ENCODE results near the gene DLGAP4.

Gene DLGAP4

GRCh38 chr20:36541768-36542488 is 235.8 kb downstream of the DLGAP4 start:
- Histone ChIP-seq H3K9me3 (ENCODE audit: insufficient read depth, low read length) (no peaks in the 10 kb centered on the region), H2AFZ (ENCODE audit: low read depth, low read length, severe bottlenecking) (no peak overlapping the region)
- TF ChIP-seq CTCF (IDR thresholded peaks at IDR 0.05; ENCODE audit: insufficient read depth, low read length, poor library complexity, severe bottlenecking) (no peak), EZH2phosphoT487 (conservative IDR thresholded peaks at IDR 0.05; ENCODE audit: low read length) (no peak)

DNA sequence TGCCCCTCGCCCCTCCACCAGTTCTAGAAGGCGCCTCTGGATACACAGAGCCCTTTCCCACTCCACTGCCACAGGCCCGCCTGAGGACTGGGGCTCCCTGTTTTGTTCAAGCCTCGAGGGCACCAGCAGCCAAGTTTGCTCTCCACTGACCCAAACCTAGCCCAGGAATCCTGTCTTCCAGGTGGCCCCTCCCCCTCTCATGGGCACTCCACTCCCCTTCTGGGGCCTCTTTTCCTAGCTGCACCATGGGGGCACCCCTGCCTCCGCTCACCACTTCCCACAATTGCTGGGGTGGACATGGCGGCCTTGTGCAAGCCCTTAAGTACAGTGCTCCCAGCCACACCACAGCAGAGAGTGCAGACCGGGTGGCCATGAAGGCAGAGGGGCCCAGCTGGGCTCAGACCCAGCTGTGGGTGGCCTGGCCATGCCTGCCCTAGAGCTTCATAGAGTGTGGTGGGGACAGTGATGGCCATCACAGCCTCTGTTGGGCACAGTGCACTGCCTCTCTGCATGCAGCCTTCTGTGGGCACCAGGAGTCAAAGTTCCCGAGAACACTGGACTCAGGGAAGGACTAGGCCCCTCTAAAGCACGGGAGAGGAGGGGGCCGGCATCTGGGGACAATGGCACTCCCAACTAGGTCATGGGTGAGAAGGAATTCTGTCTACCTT is 236.5 kb downstream of the DLGAP4 start:
- Histone ChIP-seq H3K27ac (ENCODE audit: low read depth, low read length) (no peak overlapping the region), H3K79me2 (ENCODE audit: insufficient read depth, low read length) (no peaks in the 10 kb centered on the region), H3K9me2 (replicated peaks; ENCODE audit: insufficient read depth, low read length) (no peaks in the 10 kb centered on the region), H3K4me3 (ENCODE audit: insufficient read depth, low read length, poor library complexity, severe bottlenecking) (no peak overlapping the region), H3K9ac (ENCODE audit: low read length) (no peak overlapping the region), H3K4me2 (ENCODE audit: low read depth, low read length, poor library complexity, severe bottlenecking) (no peak overlapping the region), H3K27me3 (ENCODE audit: low read length) (no peaks in the 10 kb centered on the region), H4K20me1 (ENCODE audit: low read depth, low read length) (no peaks in the 10 kb centered on the region), H3K36me3 (ENCODE audit: low read length) (no peaks in the 10 kb centered on the region), H2AFZ (ENCODE audit: low read depth, low read length, severe bottlenecking) (no peak overlapping the region), H3K9me3 (ENCODE audit: insufficient read depth, low read length) (no peaks in the 10 kb centered on the region), H3F3A (ENCODE audit: insufficient read depth) (no peaks in the 10 kb centered on the region)
- no peak for TF ChIP-seq EZH2phosphoT487 (conservative IDR thresholded peaks at IDR 0.05; ENCODE audit: low read length)
- no peak for TF ChIP-seq CTCF (IDR thresholded peaks at IDR 0.05; ENCODE audit: insufficient read depth, low read length, poor library complexity, severe bottlenecking)

More at GRCh38 chr20:36541768-36542488, 235.8 kb downstream of the DLGAP4 start:
- Histone ChIP-seq H3K9ac (ENCODE audit: low read length) (no peak overlapping the region), H3K79me2 (ENCODE audit: insufficient read depth, low read length) (no peaks in the 10 kb centered on the region), H3F3A (ENCODE audit: insufficient read depth) (no peaks in the 10 kb centered on the region), H3K4me2 (ENCODE audit: low read depth, low read length, poor library complexity, severe bottlenecking) (no peak overlapping the region), H3K4me3 (ENCODE audit: insufficient read depth, low read length, poor library complexity, severe bottlenecking) (no peak overlapping the region), H3K27ac (ENCODE audit: low read depth, low read length) (no peak overlapping the region), H4K20me1 (ENCODE audit: low read depth, low read length) (no peaks in the 10 kb centered on the region), H3K36me3 (ENCODE audit: low read length) (no peaks in the 10 kb centered on the region), H3K9me2 (replicated peaks; ENCODE audit: insufficient read depth, low read length) (no peaks in the 10 kb centered on the region), H3K27me3 (ENCODE audit: low read length) (no peaks in the 10 kb centered on the region)

GRCh38 chr20:36543184-36544133 is 237.3 kb downstream of the DLGAP4 start:
- Histone ChIP-seq H3K9me3 (ENCODE audit: insufficient read depth, low read length) (no peaks in the 10 kb centered on the region), H3K79me2 (ENCODE audit: insufficient read depth, low read length) (no peaks in the 10 kb centered on the region), H3K27me3 (ENCODE audit: low read length) (no peaks in the 10 kb centered on the region), H3F3A (ENCODE audit: insufficient read depth) (no peaks in the 10 kb centered on the region), H3K4me2 (ENCODE audit: low read depth, low read length, poor library complexity, severe bottlenecking) (no peak overlapping the region), H3K27ac (ENCODE audit: low read depth, low read length) (no peak overlapping the region), H2AFZ (ENCODE audit: low read depth, low read length, severe bottlenecking) (no peak overlapping the region), H4K20me1 (ENCODE audit: low read depth, low read length) (no peaks in the 10 kb centered on the region), H3K9me2 (replicated peaks; ENCODE audit: insufficient read depth, low read length) (no peaks in the 10 kb centered on the region), H3K9ac (ENCODE audit: low read length) (no peak overlapping the region), H3K36me3 (ENCODE audit: low read length) (no peaks in the 10 kb centered on the region), H3K4me3 (ENCODE audit: insufficient read depth, low read length, poor library complexity, severe bottlenecking) (no peak overlapping the region)
- TF ChIP-seq CTCF (IDR thresholded peaks at IDR 0.05; ENCODE audit: insufficient read depth, low read length, poor library complexity, severe bottlenecking) = no peak
- TF ChIP-seq EZH2phosphoT487 (conservative IDR thresholded peaks at IDR 0.05; ENCODE audit: low read length) = no peak
